K562 (cell line): ENCODE data around the gene HBM. TPM values are rescaled to one million over a fixed set of nuclear protein-coding genes. Genes with fewer than 3 reads are reported as not detected.
"Not testable (repeated sequence)": the region's sequence is repeated elsewhere in the genome, so short reads cannot be mapped to it uniquely, and the experiment has no call there.

ENCODE experiments used
- ATAC-seq: fragments of 200-7000 bp; cut with Tn5 transposase; 3 replicates; pipeline ENCODE4 v1.9.1; 2020; ENCODE audit warnings: moderate library complexity
- BruUV-seq: library from RNA; stranded (reverse); fragments of 400-500 nt; replicated peaks from 2 replicates; lab custom pipeline; 2021; lab: Mats Ljungman, UMichigan
- CTCF ChIA-PET: fragments of 300-600 bp; formaldehyde crosslinking; extraction: SDS; loops from one replicate; lab custom pipeline; 2021; ENCODE audit warnings: low intra/inter-chr PET ratio; lab: Yijun Ruan, JAX
- POLR2A ChIA-PET: fragments of 300-600, 350-650 bp; sonication (Branson Sonifier 250); formaldehyde crosslinking; extraction: SDS; loops from one replicate; lab custom pipeline; 2021; ENCODE audit warnings: antibody characterized with exemption, inconsistent platforms; lab: Yijun Ruan, JAX
- DNase-seq, 4 experiments: peaks; one replicate each; pipeline versions ENCODE4 v3.0.0 to v3.0.0-alpha.2; 2011 to 2018; ENCODE audit warnings: low spot score in 3 of 4, mixed read lengths in 3 of 4; ENCODE audit errors: extremely low read depth in 1 of 4
- FAIRE-seq: peaks from 2 replicates; lab custom pipeline; 2011; peaks lifted over from hg19 to GRCh38; lab: Jason Lieb, UNC
- H2AFZ ChIP-seq: 2 replicates; pipeline ENCODE4 v1.6.0; 2011; ENCODE audit warnings: low read depth, low read length, control low read depth, inconsistent platforms
- H3K27ac ChIP-seq: fragments of 200-600 bp; 3 replicates; pipeline ENCODE4 v1.8.0; 2011; ENCODE audit warnings: low read depth, mild to moderate bottlenecking, control low read depth, inconsistent platforms, low read length, moderate library complexity, mixed read lengths; ENCODE audit errors: extremely low read depth
- H3K27me3 ChIP-seq, 2 experiments: fragments of 300-600 bp in 1 of 2; 2 replicates in 1 of 2; 3 replicates in 1 of 2; pipeline versions ENCODE4 v1.6.0 to v1.8.0; 2011; ENCODE audit warnings: inconsistent platforms in 2 of 2, low read length in 2 of 2, mild to moderate bottlenecking in 1 of 2, mixed read lengths in 1 of 2, moderate library complexity in 1 of 2; ENCODE audit not compliant: control insufficient read depth in 2 of 2, insufficient read depth in 2 of 2
- H3K36me3 ChIP-seq: fragments of 300-600 bp; 3 replicates; pipeline ENCODE4 v1.8.0; 2011; ENCODE audit warnings: mild to moderate bottlenecking, low read length, inconsistent platforms; ENCODE audit not compliant: control insufficient read depth, insufficient read depth
- H3K4me1 ChIP-seq, 2 experiments: fragments of 200-600 bp in 1 of 2; replicated peaks in 1 of 2; 2 replicates in 1 of 2; 3 replicates in 1 of 2; pipeline versions ENCODE4 v1.5.1 to v1.8.0; 2011; ENCODE audit warnings: inconsistent platforms in 2 of 2, low read length in 2 of 2, mild to moderate bottlenecking in 1 of 2, mixed read lengths in 1 of 2, moderate library complexity in 1 of 2; ENCODE audit not compliant: control insufficient read depth in 2 of 2, insufficient read depth in 2 of 2
- H3K4me2 ChIP-seq: 2 replicates; pipeline ENCODE4 v1.6.1; 2011; ENCODE audit warnings: low read length, control low read depth, inconsistent platforms, mixed read lengths; ENCODE audit not compliant: insufficient read depth
- H3K4me3 ChIP-seq: fragments of 200-600 bp; sonication (generic), shearing (Covaris generic); 2 replicates; pipeline ENCODE4 v1.5.1; 2016; ENCODE audit warnings: control low read depth, inconsistent platforms
- H3K79me2 ChIP-seq: fragments of 200-600 bp; 3 replicates; pipeline ENCODE4 v1.8.0; 2011; ENCODE audit warnings: low read length, inconsistent platforms; ENCODE audit not compliant: control insufficient read depth, insufficient read depth
- H3K9ac ChIP-seq, 2 experiments: 2 replicates each; pipeline versions ENCODE4 v1.6.0 to v1.6.1; 2011; ENCODE audit warnings: low read depth in 2 of 2, low read length in 2 of 2, control low read depth in 1 of 2, inconsistent platforms in 1 of 2, mild to moderate bottlenecking in 1 of 2, mixed read lengths in 1 of 2; ENCODE audit not compliant: insufficient read depth in 1 of 2
- H3K9me1 ChIP-seq: one replicate; pipeline ENCODE4 v1.6.0; 2011; ENCODE audit warnings: inconsistent platforms, mild to moderate bottlenecking, low read length, moderate library complexity; ENCODE audit not compliant: control insufficient read depth, insufficient read depth
- H3K9me3 ChIP-seq: replicated peaks from 2 replicates; pipeline ENCODE4 v1.5.1; 2011; ENCODE audit warnings: low read depth, low read length, inconsistent platforms; ENCODE audit not compliant: control insufficient read depth, insufficient read depth
- H4K20me1 ChIP-seq: replicated peaks from 2 replicates; pipeline ENCODE4 v1.6.1; 2011; ENCODE audit warnings: low read length, inconsistent platforms, mixed read lengths; ENCODE audit not compliant: control insufficient read depth, insufficient read depth
- BACH1 ChIP-seq: fragments of 200-800 bp; sonication (Bioruptor generic); IDR thresholded peaks from 2 replicates; pipeline ENCODE4 v1.6.1; 2016; ENCODE audit warnings: missing genetic modification characterization, missing compliant biosample characterization
- COPS2 ChIP-seq: fragments of 450-650 bp; conservative IDR thresholded peaks from 2 replicates; pipeline ENCODE4 v1.6.1; 2016; ENCODE audit warnings: mild to moderate bottlenecking, moderate library complexity
- DNMT1 ChIP-seq: fragments of 450-650 bp; IDR thresholded peaks from 2 replicates; pipeline ENCODE4 v1.6.1; 2016; ENCODE audit warnings: antibody characterized with exemption, mild to moderate bottlenecking
- HNRNPL ChIP-seq: fragments of 200-400 bp; formaldehyde crosslinking; IDR thresholded peaks from 2 replicates; pipeline ENCODE4 v1.6.1; 2017; ENCODE audit warnings: low read depth, mild to moderate bottlenecking, low read length
- JUNB ChIP-seq: fragments of 450-650 bp; formaldehyde crosslinking; conservative IDR thresholded peaks from 2 replicates; pipeline ENCODE4 v1.4.0; 2020; ENCODE audit warnings: mild to moderate bottlenecking
- KAT7 ChIP-seq: sonication (generic); formaldehyde crosslinking; IDR thresholded peaks from 2 replicates; pipeline ENCODE4 v1.8.0; 2022; ENCODE audit warnings: missing genetic modification reagents, mild to moderate bottlenecking, borderline replicate concordance
- NFATC3 ChIP-seq: fragments of 450-650 bp; IDR thresholded peaks from 2 replicates; pipeline ENCODE4 v1.6.1; 2017; ENCODE audit warnings: mild to moderate bottlenecking
- NFXL1 ChIP-seq: fragments of 450-650 bp; formaldehyde crosslinking; IDR thresholded peaks from 2 replicates; pipeline ENCODE4 v1.4.0; 2021; ENCODE audit warnings: mild to moderate bottlenecking
- NFYB ChIP-seq: IDR thresholded peaks from 2 replicates; pipeline ENCODE4 v1.6.1; 2011; ENCODE audit warnings: mild to moderate bottlenecking, moderate library complexity; ENCODE audit not compliant: insufficient read length; ENCODE audit errors: extremely low read depth
- PHF21A ChIP-seq: fragments of 450-650 bp; IDR thresholded peaks from 2 replicates; pipeline ENCODE4 v1.6.1; 2017; ENCODE audit warnings: low read depth, borderline replicate concordance
- RBFOX2 ChIP-seq: fragments of 200-400 bp; formaldehyde crosslinking; IDR thresholded peaks from 2 replicates; pipeline ENCODE4 v1.6.1; 2017; ENCODE audit warnings: low read depth, mild to moderate bottlenecking, low read length, moderate library complexity
- SAP30 ChIP-seq: fragments of 200-600 bp; sonication (generic); IDR thresholded peaks from 2 replicates; pipeline ENCODE4 v1.6.1; 2012; ENCODE audit warnings: borderline replicate concordance, low read depth, mild to moderate bottlenecking, moderate library complexity, low read length, control low read depth, inconsistent platforms; ENCODE audit not compliant: insufficient read depth, poor library complexity, severe bottlenecking
- SLC30A9 ChIP-seq: fragments of 250-450 bp; sonication (Bioruptor Pico); IDR thresholded peaks from 2 replicates; pipeline ENCODE4 v1.8.0; 2022; ENCODE audit warnings: mild to moderate bottlenecking, moderate library complexity
- WGBS: fragments of 100-300 bp; shearing (Covaris generic); methylation state at CpG from one replicate; pipeline ENCODE4 v1.1.6; 2016; ENCODE audit warnings: low coverage, mixed read lengths; ENCODE audit not compliant: insufficient coverage; ENCODE audit errors: missing lambda C conversion rate; 5-methylcytosine and 5-hydroxymethylcytosine counted together
- in situ Hi-C: fragments of 300-500 bp; cut with MboI; formaldehyde crosslinking; loops from 4 replicates; pipeline ENCODE4 v1.15.0; 2018; ENCODE audit warnings: inconsistent platforms, mixed read lengths
- intact Hi-C: fragments of 100-400 bp; cut with micrococcal nuclease; formaldehyde crosslinking; loops from 2 replicates; pipeline ENCODE4 v1.14.2; 2022
- polyA plus RNA-seq, 8 experiments: library from polyadenylated mRNA; depleted of rRNA in 4 of 8; stranded (reverse) in 5 of 8; unstranded in 3 of 8; fragments of >200 nt; fragmentation: Nextera tagmentation in 2 of 8; fragmentation: Illumina TruSeq in 1 of 8; extraction: Ambion mirVana in 2 of 8; extraction: Trizol in 1 of 8; gene quantifications; 2 replicates each; pipeline versions ENCODE4 v1.2.1 to v1.2.3, GENCODE V29; 2011 to 2014; ENCODE audit warnings: inconsistent platforms in 1 of 8, missing spikeins in 1 of 8
- total RNA-seq, 7 experiments: library from RNA; depleted of rRNA in 6 of 7; stranded (reverse); fragments of >200 nt in 6 of 7; fragmentation: Illumina TruSeq in 2 of 7; extraction: Trizol in 2 of 7; gene quantifications; 2 replicates each; pipeline versions ENCODE4 v1.2.1 to v1.2.3, GENCODE V29; 2011 to 2021; ENCODE audit warnings: low replicate concordance in 1 of 7
- TF ChIP-seq, protein P1 (sequence below): fragments of 450-650 bp; formaldehyde crosslinking; IDR thresholded peaks from 2 replicates; pipeline ENCODE4 v1.4.0; 2022; ENCODE audit warnings: missing genetic modification characterization

Gene HBM
- total and polyA plus RNA-seq, 9 of the 15 experiments (the other 6 are each of a cell fraction or from before 2014, with no cell fraction given), result not detected

DNA sequence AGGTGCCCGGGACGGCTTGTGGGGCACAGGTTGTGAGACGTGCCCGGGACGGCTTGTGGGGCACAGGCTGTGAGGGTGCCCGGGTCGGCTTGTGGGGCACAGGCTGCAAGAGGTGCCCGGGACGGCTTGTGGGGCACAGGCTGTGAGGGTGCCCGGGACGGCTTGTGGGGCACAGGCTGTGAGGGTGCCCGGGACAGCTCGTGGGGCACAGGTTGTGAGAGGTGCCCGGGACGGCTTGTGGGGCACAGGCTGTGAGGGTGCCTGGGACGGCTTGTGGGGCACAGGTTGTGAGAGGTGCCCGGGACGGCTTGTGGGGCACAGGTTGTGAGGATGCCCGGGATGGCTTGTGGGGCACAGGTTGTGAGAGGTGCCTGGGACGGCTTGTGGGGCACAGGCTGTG, 5.5 kb upstream of the HBM start:
- in situ Hi-C loops, H3K4me3 ChIP-seq, H4K20me1 ChIP-seq, H3K9ac ChIP-seq, intact Hi-C loops, ATAC-seq, H3K9me1 ChIP-seq, FAIRE-seq, H3K9me3 ChIP-seq, DNase-seq, BruUV-seq, H3K27me3 ChIP-seq, H3K36me3 ChIP-seq, H3K27ac ChIP-seq, H3K79me2 ChIP-seq, H2AFZ ChIP-seq, CTCF ChIA-PET, H3K4me2 ChIP-seq: not testable (repeated sequence)
- H3K4me1 ChIP-seq, result peaks cover 0 to 39% of the 10 kb centered on the region in 2 experiments; a peak in 4 of 5 replicates
- POLR2A ChIA-PET, result interaction anchor here (0.6 kb wide), 1 partner anchor 12 kb away, joined by 3 read pairs; no protein-coding TSS in a partner anchor
- TF ChIP-seq RBFOX2 (0 out of 2 replicates have a peak, but pooled peaks have one; percentile 14), HNRNPL (peak; percentile 57; the same call in 1 of the 2 replicates)
- WGBS, result 21% methylated on average over 15 of the region's 20 CpGs

- Histone ChIP-seq H3K36me3 (no peaks in the 10 kb centered on the region), H3K9ac (peak overlapping the region in 1 of 2 experiments; percentile 14; a peak in 1 of 4 replicates), H3K4me3 (no peak overlapping the region), H4K20me1 (no peaks in the 10 kb centered on the region), H3K27me3 (no peaks in the 10 kb centered on the region), H3K9me1 (no peaks in the 10 kb centered on the region), H3K79me2 (no peaks in the 10 kb centered on the region), H3K9me3 (no peaks in the 10 kb centered on the region), H2AFZ (no peak overlapping the region), H3K4me2 (no peak overlapping the region), H3K4me1 (peaks cover 0 to 44% of the 10 kb centered on the region in 2 experiments; a peak in 4 of 5 replicates), H3K27ac (no peak overlapping the region)
- ATAC-seq (no peak), DNase-seq (no peak), FAIRE-seq (no peak)
- ChIA-PET POLR2A (no interaction called here), CTCF (no interaction called here)
- WGBS, result 49% methylated on average over 17 of the region's 18 CpGs
- no TSS peak for BruUV-seq
- in situ Hi-C loops (no loop called here), intact Hi-C loops (no loop called here)
- TF ChIP-seq DNMT1 (no peak), JUNB (CRISPR knock-in tag) (no peak), SAP30 (no peak), NFXL1 (CRISPR knock-in tag) (no peak), COPS2 (no peak), NFYB (no peak), PHF21A (no peak), BACH1 (no peak), KAT7 (CRISPR knock-in tag) (no peak), NFATC3 (no peak), SLC30A9 (CRISPR knock-in tag) (no peak)
- TF ChIP-seq, protein P1, sequence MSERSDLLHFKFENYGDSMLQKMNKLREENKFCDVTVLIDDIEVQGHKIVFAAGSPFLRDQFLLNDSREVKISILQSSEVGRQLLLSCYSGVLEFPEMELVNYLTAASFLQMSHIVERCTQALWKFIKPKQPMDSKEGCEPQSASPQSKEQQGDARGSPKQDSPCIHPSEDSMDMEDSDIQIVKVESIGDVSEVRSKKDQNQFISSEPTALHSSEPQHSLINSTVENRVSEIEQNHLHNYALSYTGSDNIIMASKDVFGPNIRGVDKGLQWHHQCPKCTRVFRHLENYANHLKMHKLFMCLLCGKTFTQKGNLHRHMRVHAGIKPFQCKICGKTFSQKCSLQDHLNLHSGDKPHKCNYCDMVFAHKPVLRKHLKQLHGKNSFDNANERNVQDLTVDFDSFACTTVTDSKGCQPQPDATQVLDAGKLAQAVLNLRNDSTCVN (CRISPR knock-in tag), result no peak
These were observed 5.0 kb upstream of the HBM start for GRCh38 chr16:160691-161190.
